ENCODE measurements around the gene R3HCC1L.
"Not testable (repeated sequence)": the region's sequence is repeated elsewhere in the genome, so short reads cannot be mapped to it uniquely, and the experiment has no call there.

R3HCC1L gene

DNA sequence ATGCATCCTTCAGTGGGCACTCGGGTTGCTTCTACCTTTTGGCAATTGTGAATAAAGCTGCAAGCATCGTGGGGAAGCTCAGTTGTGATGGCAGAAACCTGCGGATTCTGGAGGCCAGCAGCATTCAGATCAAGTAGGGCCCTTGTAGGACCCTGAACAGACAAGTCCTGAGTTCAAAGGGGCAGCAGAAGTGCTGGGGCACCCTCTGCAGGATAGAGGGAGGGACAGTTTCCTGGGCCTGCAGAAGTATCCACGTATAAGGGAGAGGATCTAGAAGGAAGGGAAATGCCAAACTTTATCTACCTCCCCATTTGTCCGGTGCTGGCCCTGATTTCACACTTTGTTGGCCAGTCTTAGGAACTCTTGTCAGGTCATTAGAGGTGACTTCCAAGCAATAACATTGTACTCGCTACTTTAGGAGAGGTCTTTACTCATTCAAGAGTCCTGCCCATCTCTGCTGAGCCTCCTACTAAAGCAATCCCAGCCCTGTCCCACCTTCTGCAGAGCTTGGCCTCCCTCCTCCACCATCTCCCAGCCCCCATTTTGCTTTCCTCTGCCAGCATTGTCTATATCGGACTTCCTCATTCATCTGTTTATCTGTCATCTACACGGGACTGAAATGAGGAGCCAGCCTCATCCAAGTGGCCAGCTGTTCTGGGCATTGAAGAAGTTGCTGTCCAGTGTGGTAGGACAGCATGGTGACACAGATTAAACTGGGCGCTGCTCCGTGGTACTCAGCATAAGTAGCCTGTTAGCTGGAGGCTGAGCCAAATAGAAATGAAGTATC lies 26.6 kb upstream of the R3HCC1L start:
- peaks cover 33% of the 10 kb centered on the region for H3K27me3 Mint-ChIP-seq
- no peak for ATAC-seq
- no peaks in the 10 kb centered on the region for H3K36me3 Mint-ChIP-seq
- no peak overlapping the region for H3K4me3 Mint-ChIP-seq
- H3K9me3 Mint-ChIP-seq: peaks cover 2% of the 10 kb centered on the region
- H3K4me1 Mint-ChIP-seq: no peaks in the 10 kb centered on the region
- no peak overlapping the region for H3K27ac Mint-ChIP-seq

DNA sequence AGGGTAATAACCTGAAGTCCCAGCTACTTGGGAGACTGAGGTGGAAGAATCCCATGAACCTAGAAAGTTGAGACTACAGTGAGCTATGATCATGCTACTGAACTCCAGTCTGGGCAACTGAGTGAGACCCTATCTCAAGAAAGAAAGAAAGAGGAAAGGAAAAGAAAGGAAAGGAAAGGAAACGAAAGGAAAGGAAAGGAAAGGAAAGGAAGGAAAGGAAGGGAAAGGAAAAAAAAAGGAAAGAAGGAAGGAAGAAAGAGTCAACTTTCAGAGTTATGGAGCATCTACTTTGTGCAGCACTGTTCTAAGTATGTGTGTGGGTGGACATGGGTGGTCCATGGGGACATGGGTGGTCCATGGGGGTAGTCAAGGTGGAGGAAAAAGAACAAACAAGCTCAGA lies 24.1 kb upstream of the R3HCC1L start:
- Mint-ChIP-seq H3K36me3 (no peaks in the 10 kb centered on the region), H3K4me3 (no peak overlapping the region), H3K4me1 (no peaks in the 10 kb centered on the region), H3K27me3 (peaks cover 45% of the 10 kb centered on the region), H3K27ac (no peak overlapping the region), H3K9me3 (peaks cover 2% of the 10 kb centered on the region)
- ATAC-seq: no peak

DNA sequence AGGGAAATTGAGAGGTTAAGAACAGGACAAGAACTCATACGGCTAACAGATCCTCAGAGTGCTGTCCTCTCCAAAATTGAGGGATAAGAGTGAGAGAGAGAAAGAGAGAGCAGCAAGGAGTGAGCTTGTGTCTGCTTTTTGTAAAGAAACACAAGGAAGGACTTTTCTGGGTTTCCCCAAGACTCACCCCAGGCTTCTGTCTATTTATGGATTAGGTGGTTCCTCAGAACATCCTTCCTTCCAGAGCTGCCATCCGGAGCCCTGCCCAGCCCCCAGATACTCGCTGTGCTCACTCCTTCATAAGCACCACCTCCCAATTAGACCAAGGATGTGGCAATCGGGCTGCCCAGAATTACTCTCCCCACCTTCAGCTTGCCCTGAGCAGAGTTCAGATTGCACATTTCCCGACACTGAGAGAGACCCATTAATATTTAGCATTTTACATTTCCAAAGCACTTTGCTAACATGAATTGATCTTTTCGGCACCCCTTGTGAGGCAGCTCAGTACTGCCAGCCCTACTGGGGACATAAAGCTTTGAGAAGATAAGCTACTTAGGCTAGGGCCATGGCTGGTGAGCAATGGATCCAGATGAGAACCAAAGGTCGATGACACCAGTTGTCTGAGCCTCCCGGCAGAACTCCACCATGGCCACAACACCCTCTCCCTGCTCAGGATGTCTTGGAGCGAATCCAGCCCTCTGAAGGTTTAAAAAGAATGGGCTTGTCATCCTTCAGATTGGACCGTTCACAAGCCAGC lies 19.2 kb upstream of the R3HCC1L start:
- ATAC-seq: peak; percentile 27
- no peak overlapping the region for H3K27ac Mint-ChIP-seq
- H3K9me3 Mint-ChIP-seq: peaks cover 11% of the 10 kb centered on the region
- H3K4me3 Mint-ChIP-seq: no peak overlapping the region
- H3K27me3 Mint-ChIP-seq: peaks cover 38% of the 10 kb centered on the region
- H3K4me1 Mint-ChIP-seq: no peaks in the 10 kb centered on the region
- no peaks in the 10 kb centered on the region for H3K36me3 Mint-ChIP-seq

DNA sequence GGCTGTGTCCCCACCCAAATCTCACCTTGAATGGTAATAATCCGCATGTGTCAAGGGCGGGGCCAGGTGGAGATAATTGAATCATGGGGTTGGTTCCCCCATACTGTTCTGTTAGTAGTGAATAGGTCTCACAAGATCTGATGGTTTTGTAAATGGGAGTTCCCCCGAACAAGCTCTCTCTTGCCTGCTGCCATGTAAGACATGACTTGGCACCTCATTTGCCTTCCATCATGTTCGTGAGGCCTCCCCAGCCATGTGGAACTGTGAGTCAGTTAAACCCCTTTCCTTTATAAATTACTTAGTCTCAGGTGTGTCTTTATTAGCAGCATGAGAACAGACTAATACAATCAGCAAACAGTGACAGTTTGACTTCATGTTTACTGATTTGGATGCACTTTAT lies 14.6 kb upstream of the R3HCC1L start:
- Mint-ChIP-seq H3K4me1 (no peaks in the 10 kb centered on the region), H3K36me3 (peaks cover 11% of the 10 kb centered on the region), H3K4me3 (no peak overlapping the region), H3K9me3 (peaks cover 30% of the 10 kb centered on the region), H3K27ac (no peak overlapping the region), H3K27me3 (peaks cover 28% of the 10 kb centered on the region)
- no peak for ATAC-seq

DNA sequence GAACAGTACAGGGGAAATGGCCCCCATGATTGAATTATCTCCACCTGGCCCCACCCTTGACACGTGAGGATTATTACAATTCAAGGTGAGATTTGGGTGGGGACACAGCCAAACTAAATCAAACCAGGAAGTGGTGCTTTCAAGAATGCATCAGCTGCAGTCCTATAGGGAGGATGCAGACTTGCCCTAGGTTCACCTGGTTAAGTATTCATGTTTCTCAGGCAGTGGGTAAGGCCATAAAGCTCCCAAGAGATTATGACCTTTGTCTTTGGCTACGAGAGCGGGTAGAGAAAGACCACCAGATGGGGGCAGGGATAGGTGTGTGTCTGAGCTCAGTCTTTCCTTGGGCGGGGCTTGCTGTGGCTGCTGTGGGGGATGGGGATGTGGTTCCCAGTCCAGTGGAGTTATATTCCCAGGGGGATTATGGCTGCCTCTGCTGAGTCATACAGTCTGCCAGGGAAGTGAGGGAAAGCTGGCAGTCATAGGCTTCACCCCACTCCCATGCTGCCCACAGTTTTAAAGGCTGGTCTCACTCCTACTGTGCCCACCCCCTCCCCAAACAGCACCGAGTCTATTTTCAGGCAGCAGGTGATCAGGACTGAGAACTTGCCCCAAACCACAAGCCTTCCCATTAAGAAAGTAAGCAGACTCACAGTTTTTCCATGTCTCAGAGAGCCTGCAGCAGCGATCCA lies 8.4 kb upstream of the R3HCC1L start:
- peaks cover 17% of the 10 kb centered on the region for H3K27me3 Mint-ChIP-seq
- H3K9me3 Mint-ChIP-seq: peaks cover 19% of the 10 kb centered on the region
- no peaks in the 10 kb centered on the region for H3K4me1 Mint-ChIP-seq
- no peak for ATAC-seq
- peaks cover 15% of the 10 kb centered on the region for H3K36me3 Mint-ChIP-seq
- no peak overlapping the region for H3K4me3 Mint-ChIP-seq
- no peak overlapping the region for H3K27ac Mint-ChIP-seq

DNA sequence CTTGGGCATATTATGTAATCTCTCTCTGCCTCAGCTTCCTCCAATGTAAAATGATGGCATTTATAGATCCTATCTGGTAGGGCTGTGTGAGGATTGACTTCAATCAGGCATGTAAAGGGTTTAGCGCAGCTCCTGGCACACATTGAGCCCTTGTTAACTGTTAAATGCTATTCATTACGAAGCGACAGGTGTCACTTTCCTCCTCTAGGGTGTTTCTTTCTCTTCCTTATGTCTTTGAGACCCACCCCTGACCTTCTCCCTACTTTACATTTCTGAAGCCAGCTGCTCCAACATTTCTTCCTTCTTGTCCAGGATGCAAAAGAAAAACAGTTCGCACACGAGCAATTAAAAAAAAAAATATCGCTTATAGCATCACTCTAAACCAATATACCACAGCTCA lies 5.7 kb upstream of the R3HCC1L start:
- peaks cover 10% of the 10 kb centered on the region for H3K9me3 Mint-ChIP-seq

DNA sequence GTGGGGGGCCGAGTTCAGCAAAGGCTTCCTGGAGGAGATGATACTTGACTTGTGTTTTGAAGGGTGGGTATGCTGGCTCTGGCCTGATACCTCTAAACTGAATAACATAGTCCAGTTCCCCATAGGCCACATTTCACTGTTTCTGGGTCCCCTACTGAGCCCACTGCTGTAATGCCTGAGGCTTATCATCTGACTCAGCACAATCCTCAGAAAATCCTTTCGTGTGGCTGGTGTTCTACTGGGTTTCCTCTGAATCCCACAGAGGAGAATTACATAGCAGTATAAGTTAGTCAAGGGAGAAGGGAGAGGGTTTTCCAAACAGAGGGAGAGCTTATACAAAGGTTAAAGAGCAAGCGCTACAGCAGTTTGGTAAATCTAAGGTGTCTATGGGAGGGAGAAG lies 2.8 kb upstream of the R3HCC1L start:
- Mint-ChIP-seq H3K4me1 (peaks cover 32% of the 10 kb centered on the region), H3K4me3 (no peak overlapping the region), H3K9me3 (peaks cover 3% of the 10 kb centered on the region), H3K27ac (peak overlapping the region; percentile 97), H3K36me3 (no peaks in the 10 kb centered on the region), H3K27me3 (no peaks in the 10 kb centered on the region)
- ATAC-seq: no peak

More for the DNA sequence above, 5.7 kb upstream of the R3HCC1L start:
- peaks cover 9% of the 10 kb centered on the region for H3K27me3 Mint-ChIP-seq
- H3K4me3 Mint-ChIP-seq: no peak overlapping the region
- H3K4me1 Mint-ChIP-seq: peaks cover 14% of the 10 kb centered on the region
- H3K36me3 Mint-ChIP-seq: peaks cover 6% of the 10 kb centered on the region
- no peak overlapping the region for H3K27ac Mint-ChIP-seq
- ATAC-seq: no peak

DNA sequence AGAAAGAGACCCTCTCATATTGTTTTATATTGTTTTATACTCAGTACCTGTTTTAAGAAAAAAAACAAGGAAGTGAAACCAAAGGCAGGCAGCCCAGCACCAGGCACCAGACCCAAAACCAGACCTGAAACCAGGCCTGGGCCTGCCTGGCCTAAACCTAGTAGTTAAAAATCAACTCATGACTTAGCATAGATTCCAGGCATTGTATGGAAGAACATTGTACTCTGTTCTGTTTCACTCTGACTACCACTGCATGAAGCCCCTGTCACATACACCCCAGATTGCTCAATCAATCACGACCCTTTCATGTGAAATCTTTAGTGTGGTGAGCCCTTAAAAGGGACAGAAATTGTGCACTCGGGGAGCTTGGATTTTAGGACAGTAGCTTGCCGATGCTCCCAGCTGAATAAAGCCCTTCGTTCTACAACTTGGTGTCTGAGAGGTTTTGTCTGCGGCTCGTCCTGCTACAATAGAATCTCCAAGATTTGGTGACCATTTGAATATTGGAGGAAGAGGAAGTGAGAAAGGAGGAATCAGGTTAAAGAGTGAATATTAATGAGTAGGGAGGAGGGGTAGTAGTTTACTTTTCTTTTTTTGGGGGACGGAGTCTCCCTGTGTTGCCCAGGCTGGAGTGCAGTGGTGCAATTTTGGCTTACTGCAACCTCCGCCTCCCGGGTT lies 1.2 kb upstream of the R3HCC1L start:
- Mint-ChIP-seq H3K4me3 (peak overlapping the region; percentile 98), H3K27ac (peak overlapping the region; percentile 97), H3K4me1 (peaks cover 39% of the 10 kb centered on the region)
- not testable (repeated sequence) for H3K27me3 Mint-ChIP-seq, H3K9me3 Mint-ChIP-seq, H3K36me3 Mint-ChIP-seq
- peak; percentile 68 for ATAC-seq

DNA sequence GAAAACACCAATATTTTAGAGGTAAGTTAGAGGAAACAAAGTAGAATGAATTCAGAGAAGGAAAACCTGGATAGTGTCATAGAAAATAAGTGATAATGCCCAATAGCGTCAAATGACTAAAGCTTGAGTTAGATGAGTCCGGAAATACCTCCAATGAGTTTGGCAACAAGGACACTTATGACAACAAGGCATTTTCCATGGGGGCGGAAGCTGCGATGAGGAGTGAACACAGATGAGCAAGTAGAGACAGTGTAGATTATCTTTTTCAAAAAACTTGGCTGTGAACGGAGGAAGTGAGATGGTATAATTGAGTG lies 383 bp upstream of the R3HCC1L start:
- peak overlapping the region; percentile 98 for H3K4me3 Mint-ChIP-seq
- peaks cover 40% of the 10 kb centered on the region for H3K4me1 Mint-ChIP-seq
- H3K9me3 Mint-ChIP-seq: peaks cover 3% of the 10 kb centered on the region
- H3K27me3 Mint-ChIP-seq: no peaks in the 10 kb centered on the region
- H3K27ac Mint-ChIP-seq: peak overlapping the region; percentile 97
- H3K36me3 Mint-ChIP-seq: no peaks in the 10 kb centered on the region
- ATAC-seq: no peak

DNA sequence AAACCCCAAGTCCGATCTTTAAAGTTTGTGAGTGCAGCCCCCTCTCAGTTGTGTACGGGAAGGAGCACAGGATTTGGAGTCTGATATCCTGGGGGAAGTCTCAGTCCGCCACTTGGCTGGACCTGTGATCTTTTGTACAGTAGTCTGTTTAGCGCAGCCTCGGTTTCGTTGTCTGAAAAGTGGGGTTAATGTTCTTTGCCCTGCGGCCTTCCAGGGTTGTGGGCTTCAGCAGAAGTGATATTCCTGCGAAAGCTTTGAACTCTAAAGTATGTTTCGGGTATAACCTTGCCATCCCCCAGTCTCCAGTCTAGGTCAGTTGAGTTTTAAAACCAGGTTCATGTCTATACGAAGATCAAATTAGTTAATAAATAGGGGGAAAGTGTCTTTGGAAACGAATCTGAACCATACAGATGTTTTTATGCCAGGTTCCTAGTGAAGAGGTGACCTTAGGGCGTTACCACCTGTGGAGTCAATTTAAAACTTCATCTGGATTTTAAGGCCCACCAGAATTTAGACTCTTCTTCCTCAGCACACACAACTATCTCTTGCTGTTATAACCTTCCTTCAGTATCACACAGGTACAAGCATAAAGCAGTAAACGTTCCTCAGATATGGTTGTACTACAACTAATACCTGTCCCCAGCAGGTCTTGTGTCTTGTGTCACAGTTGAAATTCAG lies 904 bp downstream of the R3HCC1L start:
- H3K27me3 Mint-ChIP-seq: no peaks in the 10 kb centered on the region
- H3K27ac Mint-ChIP-seq: peak overlapping the region; percentile 97
- ATAC-seq: no peak
- H3K4me3 Mint-ChIP-seq: peak overlapping the region; percentile 98
- peaks cover 52% of the 10 kb centered on the region for H3K4me1 Mint-ChIP-seq
- H3K9me3 Mint-ChIP-seq: peaks cover 3% of the 10 kb centered on the region
- H3K36me3 Mint-ChIP-seq: peaks cover 3% of the 10 kb centered on the region

DNA sequence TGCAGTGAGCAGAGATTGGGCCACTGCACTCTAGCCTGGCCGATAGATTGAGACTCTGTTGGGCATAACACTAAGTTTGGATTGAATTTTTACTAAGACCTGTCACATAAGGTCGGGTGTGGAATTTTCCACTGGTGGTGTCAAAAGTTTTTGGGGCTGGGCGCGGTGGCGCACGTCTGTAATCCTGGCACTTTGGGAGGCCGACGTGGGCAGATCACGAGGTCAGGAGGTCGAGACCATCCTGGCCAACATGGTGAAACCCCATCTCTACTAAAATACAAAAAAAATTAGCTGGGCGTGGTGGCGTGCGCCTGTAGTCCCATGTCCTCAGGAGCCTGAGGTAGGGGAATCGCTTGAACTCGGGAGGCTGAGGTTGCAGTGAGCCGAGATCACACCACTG lies 2.3 kb downstream of the R3HCC1L start:
- not testable (repeated sequence) for H3K9me3 Mint-ChIP-seq, ATAC-seq, H3K36me3 Mint-ChIP-seq, H3K4me3 Mint-ChIP-seq, H3K27ac Mint-ChIP-seq, H3K27me3 Mint-ChIP-seq
- peaks cover 65% of the 10 kb centered on the region for H3K4me1 Mint-ChIP-seq

DNA sequence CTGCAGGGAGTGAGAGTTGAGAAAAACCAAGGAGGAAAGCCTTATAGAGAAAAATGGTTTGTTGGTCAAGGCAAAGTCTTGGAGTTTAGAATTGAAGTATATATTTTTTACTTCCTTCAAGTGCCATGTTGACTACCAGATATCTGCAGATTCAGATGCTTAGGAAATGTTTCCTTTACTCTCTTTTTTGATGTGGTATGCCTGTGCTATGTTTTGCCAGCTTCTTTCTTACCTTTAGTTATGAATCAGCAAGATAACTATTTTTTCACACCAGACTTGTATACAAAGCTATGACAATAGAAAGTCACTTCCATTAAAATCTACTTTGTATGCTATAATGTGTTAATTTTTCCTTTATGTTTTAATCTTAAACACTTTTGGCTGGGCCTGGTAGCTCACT lies 3.6 kb downstream of the R3HCC1L start:
- ATAC-seq: no peak
- H3K4me1 Mint-ChIP-seq: peaks cover 71% of the 10 kb centered on the region
- H3K27ac Mint-ChIP-seq: no peak overlapping the region
- H3K27me3 Mint-ChIP-seq: no peaks in the 10 kb centered on the region
- peaks cover 6% of the 10 kb centered on the region for H3K36me3 Mint-ChIP-seq
- no peak overlapping the region for H3K4me3 Mint-ChIP-seq
- H3K9me3 Mint-ChIP-seq: no peaks in the 10 kb centered on the region

DNA sequence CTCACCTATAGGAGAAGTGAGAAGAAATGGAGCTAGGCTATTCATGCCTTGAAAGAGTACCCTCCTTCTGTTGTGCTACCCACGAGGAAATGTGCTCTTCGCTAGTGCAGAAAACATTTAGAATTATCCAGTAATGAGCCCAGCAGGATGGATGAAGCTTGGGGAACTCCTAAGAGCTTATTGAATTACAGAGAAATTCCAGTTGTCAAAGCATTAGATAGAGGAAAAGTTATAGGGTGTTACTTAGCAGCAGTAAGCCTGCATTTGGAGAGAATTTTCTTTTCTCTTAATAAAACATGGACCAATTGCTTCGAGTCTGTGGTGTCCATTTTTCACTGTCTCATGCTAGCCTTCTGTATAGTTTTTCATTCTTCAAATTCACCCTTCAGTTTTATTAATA lies 5.0 kb downstream of the R3HCC1L start:
- Mint-ChIP-seq H3K27ac (no peak overlapping the region), H3K36me3 (peaks cover 6% of the 10 kb centered on the region), H3K27me3 (no peaks in the 10 kb centered on the region), H3K4me1 (peaks cover 62% of the 10 kb centered on the region), H3K4me3 (no peak overlapping the region), H3K9me3 (no peaks in the 10 kb centered on the region)
- no peak for ATAC-seq

DNA sequence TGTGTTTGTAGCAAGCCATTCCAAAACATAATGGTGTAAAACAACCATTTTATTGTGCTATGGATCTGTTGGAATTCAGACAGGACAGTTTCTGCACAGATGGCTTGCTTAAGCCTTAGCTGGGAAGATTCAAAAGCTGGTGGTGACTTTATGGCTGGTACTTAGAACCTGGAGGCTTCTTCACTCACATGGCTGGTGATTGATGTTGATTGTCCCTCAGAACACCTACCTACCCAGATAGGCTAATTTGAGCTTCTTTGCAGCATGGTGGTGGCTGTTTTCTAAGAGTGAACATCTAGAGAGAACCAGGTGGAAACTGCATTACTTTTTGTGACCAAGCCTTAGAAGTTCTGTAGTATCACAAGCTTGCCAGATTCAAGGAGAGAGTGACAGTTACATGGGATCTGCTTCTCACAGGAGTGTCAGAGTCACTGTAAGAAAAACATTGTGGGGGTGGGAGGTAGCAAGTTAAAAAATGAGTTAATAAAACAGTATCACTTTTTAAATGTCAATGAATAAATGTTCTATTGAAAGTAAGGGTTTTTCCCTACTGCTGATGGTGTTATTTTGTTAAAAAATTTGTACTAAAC lies 7.1 kb downstream of the R3HCC1L start:
- Mint-ChIP-seq H3K9me3 (peaks cover 2% of the 10 kb centered on the region), H3K36me3 (peaks cover 23% of the 10 kb centered on the region), H3K27me3 (no peaks in the 10 kb centered on the region), H3K27ac (peak overlapping the region; percentile 25), H3K4me3 (no peak overlapping the region), H3K4me1 (peaks cover 60% of the 10 kb centered on the region)
- no peak for ATAC-seq
